Liver (tissue), 9 donors: ENCODE results near the gene WWC2. TPM values are rescaled to one million over a fixed set of nuclear protein-coding genes. Genes with fewer than 3 reads are reported as not detected.

Experiments used
- DNase-seq: peaks from one replicate; pipeline ENCODE4 v3.0.0-alpha.2; 2017; ENCODE audit warnings: low spot score
- H3K27ac ChIP-seq, 2 donors: one replicate each; pipeline ENCODE4 v1.7.0; 2013; ENCODE audit warnings: inconsistent platforms in 2 of 2, low read length in 2 of 2, control low read depth in 1 of 2, low read depth in 1 of 2, mild to moderate bottlenecking in 1 of 2
- H3K27me3 ChIP-seq, 4 donors: one replicate each; pipeline versions ENCODE4 v1.6.1 to v1.7.0; 2013; ENCODE audit warnings: low read length in 3 of 4, inconsistent platforms in 1 of 4, mild to moderate bottlenecking in 1 of 4, moderate library complexity in 1 of 4; ENCODE audit not compliant: control insufficient read depth in 4 of 4, insufficient read depth in 4 of 4
- H3K36me3 ChIP-seq, 4 donors: one replicate each; pipeline versions ENCODE4 v1.6.1 to v1.7.0; 2013; ENCODE audit warnings: low read length in 3 of 4, mild to moderate bottlenecking in 3 of 4, low read depth in 1 of 4, moderate library complexity in 1 of 4; ENCODE audit not compliant: control insufficient read depth in 4 of 4, insufficient read depth in 3 of 4
- H3K4me1 ChIP-seq, 4 donors: one replicate each; pipeline versions ENCODE4 v1.6.1 to v1.7.0; 2013; ENCODE audit warnings: low read length in 3 of 4, mild to moderate bottlenecking in 3 of 4, moderate library complexity in 1 of 4; ENCODE audit not compliant: control insufficient read depth in 4 of 4, insufficient read depth in 4 of 4
- H3K4me3 ChIP-seq, 3 donors: one replicate each; pipeline versions ENCODE4 v1.6.1 to v1.7.0; 2013; ENCODE audit warnings: low read length in 3 of 3, control low read depth in 1 of 3, low read depth in 1 of 3, mild to moderate bottlenecking in 1 of 3
- H3K9ac ChIP-seq, 2 donors: one replicate each; pipeline ENCODE4 v1.7.0; 2013; ENCODE audit warnings: low read length in 2 of 2, mild to moderate bottlenecking in 2 of 2, moderate library complexity in 2 of 2, control low read depth in 1 of 2, low read depth in 1 of 2
- H3K9me3 ChIP-seq, 4 donors: one replicate each; pipeline versions ENCODE4 v1.6.1 to v1.7.0; 2013; ENCODE audit warnings: low read length in 3 of 4; ENCODE audit not compliant: control insufficient read depth in 4 of 4
- ATF3 ChIP-seq: IDR thresholded peaks from 2 replicates; pipeline ENCODE4 v1.6.1; 2016; ENCODE audit warnings: antibody characterized with exemption
- CTCF ChIP-seq: fragments of 150-350 bp; IDR thresholded peaks from 2 replicates; pipeline ENCODE4 v1.5.1; 2017; ENCODE audit warnings: improper control_type of control experiment, low read depth, low read length; ENCODE audit not compliant: missing input control
- EGR1 ChIP-seq, 2 donors: IDR thresholded peaks; 2 replicates each; pipeline ENCODE4 v1.6.1; 2016 to 2018; ENCODE audit warnings: antibody characterized with exemption in 2 of 2, low read depth in 2 of 2
- FOXA1 ChIP-seq: IDR thresholded peaks from 2 replicates; pipeline ENCODE4 v1.6.1; 2016; ENCODE audit warnings: antibody characterized with exemption
- FOXA2 ChIP-seq: IDR thresholded peaks from 2 replicates; pipeline ENCODE4 v1.6.1; 2016; ENCODE audit warnings: antibody characterized with exemption
- GABPA ChIP-seq, 2 donors: IDR thresholded peaks in 1 of 2; conservative IDR thresholded peaks in 1 of 2; 2 replicates each; pipeline ENCODE4 v1.6.1; 2016; ENCODE audit warnings: antibody characterized with exemption in 2 of 2, mild to moderate bottlenecking in 1 of 2, moderate library complexity in 1 of 2
- HNF4A ChIP-seq, 2 donors: conservative IDR thresholded peaks; 2 replicates each; pipeline ENCODE4 v1.6.1; 2016; ENCODE audit warnings: antibody characterized with exemption in 2 of 2, mild to moderate bottlenecking in 2 of 2
- HNF4G ChIP-seq: IDR thresholded peaks from 2 replicates; pipeline ENCODE4 v1.6.1; 2016; ENCODE audit warnings: antibody characterized with exemption
- JUND ChIP-seq, 2 donors: IDR thresholded peaks; 2 replicates each; pipeline ENCODE4 v1.6.1; 2016; ENCODE audit warnings: antibody characterized with exemption in 2 of 2
- MAX ChIP-seq: IDR thresholded peaks from 2 replicates; pipeline ENCODE4 v1.6.1; 2016; ENCODE audit warnings: antibody characterized with exemption
- NR2F2 ChIP-seq: IDR thresholded peaks from 2 replicates; pipeline ENCODE4 v1.6.1; 2016; ENCODE audit warnings: antibody characterized with exemption
- RAD21 ChIP-seq, 2 donors: IDR thresholded peaks; 2 replicates each; pipeline ENCODE4 v1.6.1; 2016; ENCODE audit warnings: antibody characterized with exemption in 2 of 2, mild to moderate bottlenecking in 2 of 2
- REST ChIP-seq: IDR thresholded peaks from 2 replicates; pipeline ENCODE4 v1.6.1; 2016; ENCODE audit warnings: antibody characterized with exemption, mild to moderate bottlenecking
- RXRA ChIP-seq, 2 donors: IDR thresholded peaks; 2 replicates each; pipeline ENCODE4 v1.6.1; 2017 to 2018; ENCODE audit warnings: antibody characterized with exemption in 2 of 2, mild to moderate bottlenecking in 1 of 2
- SP1 ChIP-seq: IDR thresholded peaks from 2 replicates; pipeline ENCODE4 v1.6.1; 2018; ENCODE audit warnings: antibody characterized with exemption, mild to moderate bottlenecking
- TAF1 ChIP-seq: conservative IDR thresholded peaks from 2 replicates; pipeline ENCODE4 v1.6.1; 2016; ENCODE audit warnings: antibody characterized with exemption, mild to moderate bottlenecking
- YY1 ChIP-seq: IDR thresholded peaks from 2 replicates; pipeline ENCODE4 v1.6.1; 2016; ENCODE audit warnings: antibody characterized with exemption, mild to moderate bottlenecking
- ZBTB33 ChIP-seq: IDR thresholded peaks from 2 replicates; pipeline ENCODE4 v1.6.1; 2016; ENCODE audit warnings: antibody characterized with exemption
- WGBS: extraction: QIAGEN DNeasy Blood & Tissue Kit; methylation state at CpG from one replicate; pipeline ENCODE4 v1.1.7; 2013; 5-methylcytosine and 5-hydroxymethylcytosine counted together
- polyA plus RNA-seq, 2 donors: library from polyadenylated mRNA; stranded (reverse) in 1 of 2; unstranded in 1 of 2; fragments of 200-250 nt in 1 of 2; fragments of >200 nt in 1 of 2; fragmentation: Nextera tagmentation in 1 of 2; extraction: Ambion mirVana in 1 of 2; gene quantifications; one replicate each; pipeline versions ENCODE4 v1.2.1 to v1.2.3, GENCODE V29; 2013 to 2015
- total RNA-seq, 2 donors: library from RNA; depleted of rRNA; stranded (reverse); fragments of >200 nt; gene quantifications; one replicate each; pipeline ENCODE4 v1.2.3, GENCODE V29; 2014
- donor health status: healthy.
- donor health status: healthy.
- donor health status: healthy.
- donor health status: healthy.
- donor health status: healthy.

Gene WWC2
- total and polyA plus RNA-seq, 4 donors = 8.6 to 60.1 (median 13.3) TPM

GRCh38 chr4:183330841-183331240, 231.8 kb downstream of the WWC2 start:
- no peaks in the 10 kb centered on the region for H3K36me3 ChIP-seq
- no peaks in the 10 kb centered on the region for H3K27me3 ChIP-seq
- no peak for DNase-seq
- 86% methylated on average over 2 of the region's 2 CpGs for WGBS
- no peaks in the 10 kb centered on the region for H3K4me1 ChIP-seq
- no peak overlapping the region for H3K4me3 ChIP-seq
- H3K9me3 ChIP-seq = peaks cover 0 to 3% (median 0%) of the 10 kb centered on the region in 4 donors
- TF ChIP-seq ATF3 = no peak
- TF ChIP-seq HNF4A (conservative IDR thresholded peaks at IDR 0.05) = no peak
- no peak overlapping the region for H3K27ac ChIP-seq
- H3K9ac ChIP-seq = no peak overlapping the region

GRCh38 chr4:183332447-183332846, 233.4 kb downstream of the WWC2 start:
- Histone ChIP-seq H3K4me3 (no peak overlapping the region), H3K9me3 (peaks cover 0 to 3% (median 0%) of the 10 kb centered on the region in 4 donors), H3K9ac (no peak overlapping the region), H3K27me3 (no peaks in the 10 kb centered on the region), H3K36me3 (no peaks in the 10 kb centered on the region), H3K27ac (no peak overlapping the region), H3K4me1 (no peaks in the 10 kb centered on the region)
- no peak for DNase-seq
- WGBS = 85% methylated on average over 11 of the region's 11 CpGs
- no peak for TF ChIP-seq CTCF

GRCh38 chr4:183333202-183333601, 234.1 kb downstream of the WWC2 start:
- no peaks in the 10 kb centered on the region for H3K36me3 ChIP-seq
- 93% methylated on average over 9 of the region's 9 CpGs for WGBS
- no peak for DNase-seq

More at GRCh38 chr4:183333202-183333601, 234.1 kb downstream of the WWC2 start:
- no peak overlapping the region for H3K9ac ChIP-seq
- H3K4me1 ChIP-seq = no peaks in the 10 kb centered on the region
- TF ChIP-seq REST = no peak
- no peak for TF ChIP-seq NR2F2
- TF ChIP-seq SP1 = no peak
- TF ChIP-seq HNF4G = no peak
- TF ChIP-seq RXRA (IDR thresholded peaks at IDR 0.05) = no peak
- TF ChIP-seq HNF4A (conservative IDR thresholded peaks at IDR 0.05) = no peak
- no peak for TF ChIP-seq FOXA1
- no peak for TF ChIP-seq CTCF
- no peak for TF ChIP-seq ATF3
- TF ChIP-seq YY1 = no peak
- no peak for TF ChIP-seq RAD21 (IDR thresholded peaks at IDR 0.05)
- no peak for TF ChIP-seq GABPA (IDR thresholded peaks at IDR 0.05 in 1 of 2, conservative IDR thresholded peaks at IDR 0.05 in 1 of 2)
- TF ChIP-seq ZBTB33 = no peak
- no peak for TF ChIP-seq FOXA2
- no peak for TF ChIP-seq JUND (IDR thresholded peaks at IDR 0.05)
- TF ChIP-seq TAF1 = no peak
- TF ChIP-seq EGR1 (IDR thresholded peaks at IDR 0.05; ENCODE audit: low read depth in 2 of 2) = no peak
- no peak for TF ChIP-seq MAX
- H3K27ac ChIP-seq = no peak overlapping the region
- H3K9me3 ChIP-seq = peaks cover 0 to 3% (median 0%) of the 10 kb centered on the region in 4 donors
- H3K4me3 ChIP-seq = no peak overlapping the region
- H3K27me3 ChIP-seq = no peaks in the 10 kb centered on the region
